GM18951 (cell line): Measurements from ENCODE around the gene SEMA3D.

Source experiments
- POLR2A ChIP-seq: IDR thresholded peaks from 4 replicates; pipeline ENCODE4 v1.6.1; 2011; ENCODE audit warnings: mild to moderate bottlenecking; ENCODE audit not compliant: insufficient read length, insufficient read depth; ENCODE audit errors: extremely low read depth
- in situ Hi-C: fragments of 300-500 bp; cut with MboI; formaldehyde crosslinking; loops from one replicate; pipeline ENCODE4 v1.12.0; 2022; ENCODE audit warnings: low sequenced_read_pairs, mixed read lengths, inconsistent platforms; ENCODE audit not compliant: unreplicated experiment

SEMA3D gene

GRCh38 chr7:85186521-85187241, at the start of gene SEMA3D:
TSS of gene SEMA3D (minus strand) at chr7:85187056. CDS start at chr7:85121891, 65,165 bp downstream.
- no peak for TF ChIP-seq POLR2A
- in situ Hi-C loops: no loop called here

DNA sequence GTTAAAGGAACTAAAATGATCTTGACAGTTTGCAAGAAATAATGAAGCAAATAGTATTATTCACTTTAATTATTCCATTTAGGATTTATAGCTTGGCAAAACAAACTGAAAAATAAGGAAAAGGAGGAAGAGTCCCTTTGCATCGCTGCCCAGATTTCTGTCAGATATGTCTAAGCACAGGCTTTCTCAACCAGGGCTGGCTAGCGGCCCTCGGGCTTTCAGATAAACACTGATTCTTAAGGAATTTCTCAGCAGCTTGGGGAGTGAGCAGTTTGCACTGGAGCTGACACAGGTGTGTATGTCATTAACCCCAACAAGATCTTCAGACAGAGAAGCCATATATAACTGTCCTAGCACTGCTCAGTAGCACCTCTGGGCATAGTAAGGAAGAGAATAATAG, 47.9 kb upstream of the SEMA3D start:
- in situ Hi-C loops: no loop called here
- no peak for TF ChIP-seq POLR2A

- in situ Hi-C loops: no loop called here
- no peak for TF ChIP-seq POLR2A
Measured at GRCh38 chr7:85232068-85232467, 45.2 kb upstream of the SEMA3D start.

- in situ Hi-C loops: no loop called here
- TF ChIP-seq POLR2A: no peak
Measured at GRCh38 chr7:85230623-85231022, 43.8 kb upstream of the SEMA3D start.

DNA sequence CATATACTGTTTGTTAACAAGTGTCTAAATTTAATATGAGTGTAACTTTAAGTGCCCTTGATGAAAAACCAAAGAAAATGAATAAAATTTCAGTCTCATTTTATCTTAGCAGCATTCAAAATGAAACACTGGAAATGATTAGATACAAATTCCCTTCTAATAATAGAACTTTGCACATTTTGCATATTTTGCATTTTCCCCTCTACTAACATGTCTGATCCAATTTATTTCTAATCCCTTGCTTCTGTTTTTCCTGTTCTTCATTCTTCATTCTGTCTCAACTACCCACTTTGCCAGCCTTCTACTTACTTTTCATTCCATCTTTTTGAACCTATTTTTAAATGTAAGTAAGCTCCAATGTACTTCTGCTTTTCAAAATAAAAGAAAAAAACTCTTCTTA, 42.7 kb upstream of the SEMA3D start:
- in situ Hi-C loops: no loop called here
- no peak for TF ChIP-seq POLR2A

DNA sequence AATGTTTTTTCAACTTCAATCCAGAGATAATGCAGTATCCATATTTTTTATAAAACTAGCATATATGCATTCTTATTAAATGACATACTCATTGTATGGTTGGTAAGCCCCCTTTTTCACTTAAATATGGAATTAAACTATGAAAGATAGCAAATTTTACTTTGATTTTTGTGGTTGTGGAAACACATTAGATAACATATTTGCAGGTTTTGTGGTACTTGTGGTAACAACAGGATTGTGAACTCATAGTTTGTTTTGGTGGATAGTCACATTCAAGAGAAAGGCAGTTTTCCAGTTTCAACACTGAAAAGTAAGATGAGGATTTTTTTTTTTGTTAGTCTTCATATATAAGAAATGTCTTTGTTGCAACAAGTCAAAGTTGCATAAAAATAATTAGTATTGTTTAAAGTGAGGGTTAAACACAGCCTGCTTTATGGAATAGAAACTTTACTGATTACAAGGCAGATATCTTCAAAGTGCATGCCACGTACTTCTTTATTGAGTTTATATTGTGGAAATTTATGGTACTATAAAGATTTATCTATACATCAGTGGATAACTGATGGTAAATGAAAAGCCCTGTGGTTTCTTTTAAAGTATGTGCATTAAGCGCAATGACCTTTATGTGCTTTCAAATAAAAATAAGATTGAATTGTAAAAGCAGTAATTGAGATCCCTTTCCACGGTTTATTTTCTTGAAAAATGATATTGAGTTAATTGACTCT, 39.7 kb upstream of the SEMA3D start:
- no peak for TF ChIP-seq POLR2A
- in situ Hi-C loops: no loop called here

GRCh38 chr7:85224171-85224570, 37.3 kb upstream of the SEMA3D start:
- no peak for TF ChIP-seq POLR2A
- in situ Hi-C loops: no loop called here

- in situ Hi-C loops: no loop called here
- TF ChIP-seq POLR2A: no peak
Measured at GRCh38 chr7:85222522-85222921, 35.7 kb upstream of the SEMA3D start.

DNA sequence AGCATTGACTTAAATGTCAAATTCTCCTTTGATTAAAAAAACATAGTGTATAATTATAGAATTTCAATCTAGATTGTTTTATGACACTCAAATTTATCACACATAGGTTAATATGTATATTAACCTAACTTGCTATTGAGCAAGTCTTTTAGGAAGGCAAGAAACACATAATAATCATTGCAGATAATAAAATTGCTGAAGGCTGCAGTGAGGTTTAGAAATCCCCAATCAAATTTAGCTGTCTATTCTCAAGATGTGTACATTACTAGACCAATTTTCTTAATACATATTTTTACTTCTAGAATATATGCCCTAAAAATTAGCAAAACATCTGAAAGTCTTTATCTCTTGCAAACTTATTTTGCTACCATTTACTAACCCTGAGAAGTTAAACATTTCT, 34.9 kb upstream of the SEMA3D start:
- in situ Hi-C loops: no loop called here
- TF ChIP-seq POLR2A: no peak

DNA sequence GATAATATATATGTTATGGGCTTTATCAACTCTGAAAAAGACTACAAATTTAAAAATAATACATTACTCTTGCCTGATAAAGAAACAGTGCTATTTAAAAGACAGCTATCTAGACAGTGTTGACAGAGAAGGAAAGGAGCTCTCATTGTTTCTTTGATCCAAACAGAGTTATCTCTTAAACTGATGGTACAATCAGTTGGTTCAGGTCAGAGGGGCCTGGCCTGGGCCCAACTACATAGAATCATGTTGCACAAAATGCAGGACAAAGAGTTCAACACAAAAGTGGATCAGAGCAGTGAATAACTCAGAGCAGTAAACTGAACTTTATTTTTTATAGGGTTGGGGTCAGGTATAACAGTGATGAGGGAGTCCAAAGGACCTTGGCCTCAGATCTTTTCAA, 33.8 kb upstream of the SEMA3D start:
- no peak for TF ChIP-seq POLR2A
- in situ Hi-C loops: no loop called here

GRCh38 chr7:85220023-85220422, 33.2 kb upstream of the SEMA3D start:
- TF ChIP-seq POLR2A: no peak
- in situ Hi-C loops: no loop called here

GRCh38 chr7:85217085-85217484, 30.2 kb upstream of the SEMA3D start:
- in situ Hi-C loops: no loop called here
- TF ChIP-seq POLR2A: no peak

GRCh38 chr7:85215098-85215497, 28.2 kb upstream of the SEMA3D start:
- in situ Hi-C loops: no loop called here

DNA sequence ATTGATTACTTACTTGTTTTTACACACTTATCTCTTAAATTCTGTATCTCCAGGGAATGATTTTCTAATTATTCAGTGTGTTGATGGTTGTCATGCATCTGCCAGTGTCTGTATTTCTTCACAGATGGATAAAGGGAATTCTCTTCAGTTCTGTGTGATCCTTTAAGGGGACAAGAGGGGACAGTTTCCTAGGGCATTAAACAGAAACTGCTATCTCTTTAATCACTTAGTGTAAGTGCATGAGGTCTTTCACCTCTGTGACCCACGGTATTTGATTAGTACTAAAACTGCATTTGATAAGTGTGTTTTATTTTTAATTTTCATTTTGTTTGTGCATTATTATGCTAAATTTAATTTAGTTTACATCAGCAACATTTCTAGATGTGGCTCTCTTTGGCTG, 26.6 kb upstream of the SEMA3D start:
- in situ Hi-C loops: no loop called here

More at GRCh38 chr7:85215098-85215497, 28.2 kb upstream of the SEMA3D start:
- no peak for TF ChIP-seq POLR2A

More for the DNA sequence above, 26.6 kb upstream of the SEMA3D start:
- no peak for TF ChIP-seq POLR2A
